Spleen (tissue), 11 donors: Measurements from ENCODE around the gene SOX30. TPM values are rescaled to one million over a fixed set of nuclear protein-coding genes. Genes with fewer than 3 reads are reported as not detected.

Source experiments
- DNase-seq: peaks from one replicate; pipeline ENCODE4 v3.0.0-alpha.2; 2020
- H3K27ac ChIP-seq, 8 donors: fragments of 200-600 bp; sonication (generic) in 7 of 8; 1 replicate in 4 of 8; 2 replicates in 4 of 8; pipeline versions ENCODE4 v1.5.0 to v1.8.0; 2016 to 2021; ENCODE audit warnings: inconsistent platforms in 4 of 8, mild to moderate bottlenecking in 4 of 8, moderate library complexity in 1 of 8
- H3K27me3 ChIP-seq, 7 donors: fragments of 200-600 bp; sonication (generic) in 6 of 7; replicated peaks in 1 of 7; 1 replicate in 4 of 7; 2 replicates in 3 of 7; pipeline versions ENCODE4 v1.5.0 to v1.8.0; 2016 to 2021; ENCODE audit warnings: inconsistent platforms in 3 of 7, mild to moderate bottlenecking in 1 of 7
- H3K36me3 ChIP-seq, 6 donors: fragments of 200-600 bp; sonication (generic) in 5 of 6; 1 replicate in 4 of 6; 2 replicates in 2 of 6; pipeline versions ENCODE4 v1.5.0 to v1.8.0; 2016 to 2021; ENCODE audit warnings: inconsistent platforms in 2 of 6
- H3K4me1 ChIP-seq, 6 donors: fragments of 200-600 bp; sonication (generic) in 5 of 6; 1 replicate in 3 of 6; 2 replicates in 3 of 6; pipeline versions ENCODE4 v1.5.0 to v1.8.0; 2016 to 2021; ENCODE audit warnings: inconsistent platforms in 3 of 6
- H3K4me3 ChIP-seq, 8 donors: fragments of 200-600 bp; sonication (generic) in 7 of 8; 1 replicate in 4 of 8; 2 replicates in 4 of 8; pipeline versions ENCODE4 v1.5.0 to v1.8.0; 2016 to 2021; ENCODE audit warnings: inconsistent platforms in 4 of 8, mild to moderate bottlenecking in 4 of 8, moderate library complexity in 2 of 8
- H3K9me3 ChIP-seq, 8 donors: fragments of 200-600 bp; sonication (generic) in 7 of 8; 1 replicate in 4 of 8; 2 replicates in 4 of 8; pipeline versions ENCODE4 v1.5.0 to v1.8.0; 2016 to 2021; ENCODE audit warnings: inconsistent platforms in 4 of 8
- CTCF ChIP-seq, 11 experiments: fragments of 200-600 bp in 7 of 11; fragments of 450-650 bp in 4 of 11; sonication (generic) in 4 of 11; IDR thresholded peaks in 8 of 11; conservative IDR thresholded peaks in 3 of 11; 1 replicate in 7 of 11; 2 replicates in 4 of 11; pipeline versions ENCODE4 v1.4.0 to v1.8.0; 2016 to 2021; ENCODE audit warnings: antibody characterized with exemption in 11 of 11, inconsistent platforms in 4 of 11, mild to moderate bottlenecking in 1 of 11
- POLR2A ChIP-seq, 3 donors: fragments of 450-650 bp; IDR thresholded peaks; one replicate each; pipeline ENCODE4 v1.5.1; 2017; ENCODE audit warnings: antibody characterized with exemption in 3 of 3, mild to moderate bottlenecking in 1 of 3
- POLR2AphosphoS5 ChIP-seq, 3 donors: sonication (generic); formaldehyde crosslinking; IDR thresholded peaks; one replicate each; pipeline ENCODE4 v1.5.1; 2017; ENCODE audit warnings: antibody characterized with exemption in 3 of 3
- WGBS, 5 donors: extraction: QIAGEN DNeasy Blood & Tissue Kit in 3 of 5; methylation state at CpG; one replicate each; pipeline versions ENCODE4 v1.1.5 to v1.1.7; 2013 to 2018; 5-methylcytosine and 5-hydroxymethylcytosine counted together
- intact Hi-C: fragments of 100-400 bp; cut with DNase I; formaldehyde crosslinking; loops from one replicate; pipeline ENCODE4 v1.15.0; 2023; ENCODE audit warnings: low total_unique reads
- polyA plus RNA-seq, 3 donors: library from polyadenylated mRNA; stranded (reverse); fragments of 200-250 nt; gene quantifications; one replicate each; pipeline ENCODE4 v1.2.1, GENCODE V29; 2013
- total RNA-seq, 7 donors: library from RNA; depleted of rRNA in 3 of 7; stranded (reverse); fragments of >200 nt in 3 of 7; fragmentation: NEBNext Ultra II Directional in 4 of 7; extraction: Animal tissue kit (Norgen Biotek cat#: 25700) in 4 of 7; gene quantifications; one replicate each; pipeline versions ENCODE4 v1.1.0 to v1.2.1, GENCODE V29; 2016 to 2021
- donor health status: healthy with polysubstance abuse.
- donor health status: DM: no; HTN: no; CAD: no; lungs with moderate emphysema.
- donor health status: DM: no; HTN: no; CAD: no.
- donor health status: Bipolar disorder and iron deficiency.
- donor health status: healthy.
- donor health status: DM: no; HTN: no; CAD: no.
- donor health status: DM: yes; HTN: yes; CAD: no.

Gene SOX30
- total and polyA plus RNA-seq, 10 donors: 0.02 to 0.27 (median 0.16) TPM; not detected in 2

DNA sequence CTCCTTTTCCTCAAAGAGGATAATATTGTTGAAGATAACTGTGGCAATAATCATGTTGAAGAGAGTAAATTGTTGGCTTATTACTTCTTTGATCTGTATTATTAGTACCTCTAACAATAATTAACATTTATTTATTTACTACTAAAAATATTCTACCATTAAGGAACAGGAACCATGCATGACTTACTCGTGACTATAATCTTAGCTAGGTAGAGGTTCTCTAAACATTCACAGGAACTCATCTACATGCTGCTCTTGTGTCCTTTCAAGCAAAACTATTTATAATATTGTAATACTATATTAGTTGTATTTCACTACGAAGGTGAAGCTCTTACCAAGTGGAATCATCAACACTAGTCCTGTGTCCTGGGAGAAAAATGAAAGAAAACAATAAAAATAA is 3.1 kb downstream of the SOX30 start:
- WGBS, 5 donors: 46 to 81% (median 65%) methylated on average over 2 of the region's 2 CpGs
- no peak overlapping the region for H3K4me3 ChIP-seq
- H3K27ac ChIP-seq: peak overlapping the region in 1 of 8 donors; percentile 14
- intact Hi-C loops: no loop called here
- H3K27me3 ChIP-seq: no peaks in the 10 kb centered on the region
- TF ChIP-seq CTCF (IDR thresholded peaks at IDR 0.05 in 8 of 11, conservative IDR thresholded peaks at IDR 0.05 in 3 of 11): no peak
- no peak for TF ChIP-seq POLR2AphosphoS5 (IDR thresholded peaks at IDR 0.05)
- TF ChIP-seq POLR2A (IDR thresholded peaks at IDR 0.05): no peak
- peaks cover 0 to 16% (median 3%) of the 10 kb centered on the region in 8 donors for H3K9me3 ChIP-seq
- peaks cover 0 to 41% (median 12%) of the 10 kb centered on the region in 6 donors for H3K4me1 ChIP-seq
- DNase-seq: no peak
- H3K36me3 ChIP-seq: no peaks in the 10 kb centered on the region

GRCh38 chr5:157648275-157648990 is 3.8 kb downstream of the SOX30 start:
- 87 to 95% (median 93%) methylated on average over 7 of the region's 7 CpGs for WGBS, 5 donors
- TF ChIP-seq POLR2AphosphoS5 (IDR thresholded peaks at IDR 0.05) (no peak), CTCF (IDR thresholded peaks at IDR 0.05 in 8 of 11, conservative IDR thresholded peaks at IDR 0.05 in 3 of 11) (no peak), POLR2A (IDR thresholded peaks at IDR 0.05) (no peak)
- Histone ChIP-seq H3K36me3 (no peaks in the 10 kb centered on the region), H3K4me3 (no peak overlapping the region), H3K27me3 (no peaks in the 10 kb centered on the region), H3K9me3 (peaks cover 0 to 10% (median 1%) of the 10 kb centered on the region in 8 donors), H3K27ac (no peak overlapping the region), H3K4me1 (peaks cover 0 to 41% (median 12%) of the 10 kb centered on the region in 6 donors)
- no peak for DNase-seq
- intact Hi-C loops: no loop called here

GRCh38 chr5:157640406-157641066 is 11.7 kb downstream of the SOX30 start:
- intact Hi-C loops: no loop called here
- H3K4me3 ChIP-seq: no peak overlapping the region
- H3K36me3 ChIP-seq: no peaks in the 10 kb centered on the region
- no peak overlapping the region for H3K27ac ChIP-seq
- TF ChIP-seq POLR2AphosphoS5 (IDR thresholded peaks at IDR 0.05) (no peak), POLR2A (IDR thresholded peaks at IDR 0.05) (no peak), CTCF (IDR thresholded peaks at IDR 0.05 in 8 of 11, conservative IDR thresholded peaks at IDR 0.05 in 3 of 11) (no peak)
- DNase-seq: no peak
- no peaks in the 10 kb centered on the region for H3K4me1 ChIP-seq
- H3K9me3 ChIP-seq: no peaks in the 10 kb centered on the region
- WGBS, 5 donors: 84 to 97% (median 91%) methylated on average over 9 of the region's 9 CpGs
- no peaks in the 10 kb centered on the region for H3K27me3 ChIP-seq

- intact Hi-C loops: no loop called here
- no peak for TF ChIP-seq POLR2A (IDR thresholded peaks at IDR 0.05)
- TF ChIP-seq CTCF (IDR thresholded peaks at IDR 0.05 in 8 of 11, conservative IDR thresholded peaks at IDR 0.05 in 3 of 11): no peak
- no peak for TF ChIP-seq POLR2AphosphoS5 (IDR thresholded peaks at IDR 0.05)
- Histone ChIP-seq H3K27me3 (no peaks in the 10 kb centered on the region), H3K27ac (no peak overlapping the region), H3K36me3 (no peaks in the 10 kb centered on the region), H3K4me3 (no peak overlapping the region), H3K9me3 (peaks cover 0 to 13% (median 10%) of the 10 kb centered on the region in 8 donors), H3K4me1 (no peaks in the 10 kb centered on the region)
- WGBS, 5 donors: 88 to 98% (median 92%) methylated on average over 2 of the region's 2 CpGs
- no peak for DNase-seq
These were observed 21.9 kb downstream of the SOX30 start for GRCh38 chr5:157630341-157630740.
